BLaER1 treated with 17β-estradiol and CSF1 and Interleukin-3, amounts not matched to agents 10 nM and 100 nM (cell line): ENCODE data around the gene IL3RA.
A peak's percentile ranks its signal among the peaks of the same experiment; 100 is the strongest.
"Not testable (repeated sequence)": the region's sequence is repeated elsewhere in the genome, so short reads cannot be mapped to it uniquely, and the experiment has no call there.

Experiments used
- H3K27ac ChIP-seq, 11 experiments: shearing (Covaris generic); formaldehyde crosslinking; 2 replicates each; pipeline ENCODE4 v1.8.1; 2022
- H3K27me3 ChIP-seq, 11 experiments: shearing (Covaris generic); formaldehyde crosslinking; 2 replicates each; pipeline ENCODE4 v1.8.1; 2022
- H3K36me3 ChIP-seq, 11 experiments: shearing (Covaris generic); formaldehyde crosslinking; 2 replicates each; pipeline ENCODE4 v1.8.1; 2022
- H3K4me1 ChIP-seq, 10 experiments: shearing (Covaris generic); formaldehyde crosslinking; 2 replicates each; pipeline ENCODE4 v1.8.1; 2022
- H3K4me2 ChIP-seq, 11 experiments: shearing (Covaris generic); formaldehyde crosslinking; 2 replicates each; pipeline ENCODE4 v1.8.1; 2022
- H3K4me3 ChIP-seq, 10 experiments: shearing (Covaris generic); formaldehyde crosslinking; 2 replicates each; pipeline ENCODE4 v1.8.1; 2022
- H3K9ac ChIP-seq, 11 experiments: shearing (Covaris generic); formaldehyde crosslinking; 2 replicates each; pipeline ENCODE4 v1.8.1; 2022
- H3K9me3 ChIP-seq, 11 experiments: shearing (Covaris generic); formaldehyde crosslinking; replicated peaks in 1 of 11; 2 replicates each; pipeline ENCODE4 v1.8.1; 2022
- H4K20me1 ChIP-seq, 11 experiments: shearing (Covaris generic); formaldehyde crosslinking; 2 replicates each; pipeline ENCODE4 v1.8.1; 2022
- Cebpa-rat ChIP-seq, 11 experiments: shearing (Covaris generic); IDR thresholded peaks; 2 replicates each; pipeline ENCODE4 v1.8.1; 2022

The IL3RA gene

DNA sequence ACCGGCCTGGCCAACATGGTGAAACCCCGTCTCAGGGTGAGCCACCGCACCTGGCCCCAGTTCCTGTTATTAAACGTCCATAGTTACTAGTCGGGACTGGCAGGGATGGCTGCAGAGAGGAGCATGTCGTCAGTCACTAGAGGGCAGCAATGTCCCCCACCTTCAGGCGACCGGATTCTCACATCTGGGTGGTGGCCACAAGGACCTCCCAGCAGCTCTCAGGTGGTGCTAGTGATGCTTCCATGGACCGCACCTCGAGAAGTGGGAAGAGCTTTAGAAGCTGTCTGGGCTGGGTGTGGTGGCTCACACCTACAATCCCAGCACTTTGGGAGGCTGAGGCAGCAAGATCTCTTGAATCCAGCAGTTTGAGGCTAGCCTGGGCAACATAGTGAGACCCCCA, 13.3 kb upstream of the IL3RA start:
- no peak overlapping the region for H3K4me3 ChIP-seq
- no peaks in the 10 kb centered on the region for H3K36me3 ChIP-seq
- no peaks in the 10 kb centered on the region for H4K20me1 ChIP-seq
- H3K9me3 ChIP-seq = peaks cover 0 to 12% (median 0%) of the 10 kb centered on the region in 11 experiments; a peak in 5 of 22 replicates
- H3K9ac ChIP-seq = peak overlapping the region in 1 of 11 experiments; percentile 26; a peak in 1 of 22 replicates
- peak overlapping the region in 5 of 11 experiments; percentile 22 to 75 (median 50); a peak in 8 of 22 replicates for H3K27ac ChIP-seq
- TF ChIP-seq Cebpa-rat (IDR thresholded peaks at IDR 0.05) = no peak
- peak overlapping the region in 9 of 11 experiments; percentile 3 to 83 (median 71); a peak in 13 of 22 replicates for H3K4me2 ChIP-seq
- H3K4me1 ChIP-seq = peaks cover 33 to 70% (median 58%) of the 10 kb centered on the region in 10 experiments
- no peaks in the 10 kb centered on the region for H3K27me3 ChIP-seq

DNA sequence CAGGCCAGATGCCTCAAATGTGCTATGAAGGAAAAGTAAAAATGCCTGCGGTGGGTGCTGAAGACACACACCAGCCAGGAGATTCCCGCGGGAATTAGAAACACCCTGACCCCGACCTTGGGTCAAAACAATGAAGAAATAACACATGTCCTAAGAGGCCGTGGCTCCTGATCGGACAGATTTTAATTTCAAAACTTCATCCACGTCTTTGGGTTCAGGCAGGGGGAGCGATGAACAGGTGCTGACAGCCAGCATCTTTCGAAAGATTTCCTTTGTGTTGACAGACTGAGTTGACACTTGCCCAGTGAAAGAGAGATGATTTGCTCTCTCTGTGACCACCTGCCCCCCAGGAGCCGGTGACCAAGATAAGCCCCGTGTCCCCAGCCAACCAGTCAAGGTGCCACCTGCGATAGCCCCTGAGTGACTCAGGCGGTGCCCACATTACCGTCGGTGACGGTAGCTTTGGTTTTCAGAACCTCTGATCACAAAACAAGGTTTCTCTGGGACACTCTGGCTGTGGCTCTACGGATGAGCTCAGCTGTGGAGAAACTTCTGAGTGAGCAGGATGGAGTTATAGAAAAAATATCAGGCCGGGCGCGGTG, 11.0 kb upstream of the IL3RA start:
- Histone ChIP-seq H3K36me3 (no peaks in the 10 kb centered on the region), H3K9me3 (no peaks in the 10 kb centered on the region), H3K27ac (peak overlapping the region in 8 of 11 experiments; percentile 46 to 94 (median 68); a peak in 17 of 22 replicates), H3K27me3 (0 out of 22 replicates have a peak, but pooled peaks cover 0 to 5% (median 0%) of the 10 kb centered on the region in 11 experiments), H3K4me1 (peaks cover 37 to 91% (median 77%) of the 10 kb centered on the region in 10 experiments), H3K9ac (peak overlapping the region in 8 of 11 experiments; percentile 3 to 59 (median 30); a peak in 9 of 22 replicates), H4K20me1 (no peaks in the 10 kb centered on the region), H3K4me2 (peak overlapping the region in 9 of 11 experiments; percentile 16 to 64 (median 50); a peak in 17 of 22 replicates), H3K4me3 (no peak overlapping the region)
- peak in 4 of 11 experiments; percentile 51 to 74 (median 66); a peak in 7 of 22 replicates for TF ChIP-seq Cebpa-rat (IDR thresholded peaks at IDR 0.05)

DNA sequence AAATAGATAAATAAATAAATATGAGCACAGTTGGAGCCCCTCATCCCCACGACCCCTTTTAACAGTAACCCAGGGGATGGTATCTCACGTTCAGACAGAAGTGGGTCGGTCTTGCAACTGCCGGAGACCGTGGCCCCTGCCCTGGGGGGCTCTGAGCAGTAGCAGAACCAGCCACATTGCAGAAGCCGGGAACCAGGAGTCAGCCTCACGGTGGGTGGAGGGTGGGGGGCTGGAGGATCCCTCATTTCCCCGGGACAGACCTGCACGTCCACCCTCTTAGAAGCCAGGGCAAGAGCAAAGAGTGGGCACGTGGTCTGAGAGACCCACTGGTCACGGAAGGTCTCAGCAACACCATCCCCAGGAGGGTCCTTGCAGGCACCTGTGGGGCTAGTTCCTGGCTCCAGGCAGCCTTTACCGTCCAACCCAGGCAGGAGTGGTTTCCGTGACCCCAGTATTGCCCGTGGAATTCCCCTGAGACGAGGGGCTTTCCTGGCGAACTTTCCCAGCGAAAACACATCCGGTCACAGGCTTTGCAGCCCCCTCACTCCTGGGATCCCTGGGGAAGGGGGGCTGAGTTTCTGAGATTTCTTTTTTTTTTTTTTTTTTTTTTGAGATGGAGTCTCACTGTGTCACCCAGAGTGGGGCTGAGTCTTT, 8.8 kb upstream of the IL3RA start:
- Histone ChIP-seq H3K36me3 (no peaks in the 10 kb centered on the region), H3K27ac (peak overlapping the region in 8 of 11 experiments; percentile 1 to 96 (median 84); a peak in 14 of 22 replicates), H3K4me2 (peak overlapping the region in 10 of 11 experiments; percentile 1 to 83 (median 64); a peak in 18 of 22 replicates), H3K4me3 (no peak overlapping the region), H4K20me1 (no peaks in the 10 kb centered on the region), H3K27me3 (0 out of 22 replicates have a peak, but pooled peaks cover 0 to 5% (median 0%) of the 10 kb centered on the region in 11 experiments), H3K9ac (peak overlapping the region in 6 of 11 experiments; percentile 16 to 56 (median 26); a peak in 6 of 22 replicates), H3K4me1 (peaks cover 27 to 93% (median 78%) of the 10 kb centered on the region in 10 experiments), H3K9me3 (no peaks in the 10 kb centered on the region)
- no peak for TF ChIP-seq Cebpa-rat (IDR thresholded peaks at IDR 0.05)

DNA sequence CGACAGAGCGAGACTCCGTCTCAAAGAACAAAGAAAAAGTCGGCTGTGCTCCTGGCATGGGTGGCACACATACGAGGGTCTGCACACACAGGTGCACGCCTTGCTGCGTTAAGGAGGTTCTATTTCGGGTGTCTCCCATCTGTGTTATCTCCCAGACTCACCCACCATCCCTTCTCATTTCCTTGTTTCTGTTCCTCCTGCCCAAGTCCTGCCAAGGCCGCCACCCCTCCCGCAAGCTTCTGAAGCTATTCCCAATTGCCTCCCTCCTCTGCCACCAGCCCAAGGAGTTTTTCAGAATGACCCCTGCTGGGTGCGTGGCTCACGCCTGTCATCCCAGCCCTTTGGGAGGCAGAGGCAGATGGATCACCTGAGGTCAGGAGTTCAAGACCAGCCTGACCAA, 6.0 kb upstream of the IL3RA start:
- H3K4me2 ChIP-seq = peak overlapping the region; percentile 59 to 84 (median 79)
- no peaks in the 10 kb centered on the region for H3K36me3 ChIP-seq
- peaks cover 0 to 17% (median 0%) of the 10 kb centered on the region in 11 experiments; a peak in 5 of 22 replicates for H3K9me3 ChIP-seq
- 0 out of 22 replicates have a peak, but pooled peaks cover 0 to 5% (median 0%) of the 10 kb centered on the region in 11 experiments for H3K27me3 ChIP-seq
- H3K27ac ChIP-seq = peak overlapping the region; percentile 5 to 96 (median 92); a peak in 21 of 22 replicates
- H3K4me1 ChIP-seq = peaks cover 51 to 98% (median 88%) of the 10 kb centered on the region in 10 experiments
- peak overlapping the region in 8 of 10 experiments; percentile 8 to 48 (median 29); a peak in 11 of 20 replicates for H3K4me3 ChIP-seq
- H4K20me1 ChIP-seq = no peaks in the 10 kb centered on the region
- H3K9ac ChIP-seq = peak overlapping the region in 10 of 11 experiments; percentile 36 to 61 (median 54); a peak in 17 of 22 replicates
- no peak for TF ChIP-seq Cebpa-rat (IDR thresholded peaks at IDR 0.05)

DNA sequence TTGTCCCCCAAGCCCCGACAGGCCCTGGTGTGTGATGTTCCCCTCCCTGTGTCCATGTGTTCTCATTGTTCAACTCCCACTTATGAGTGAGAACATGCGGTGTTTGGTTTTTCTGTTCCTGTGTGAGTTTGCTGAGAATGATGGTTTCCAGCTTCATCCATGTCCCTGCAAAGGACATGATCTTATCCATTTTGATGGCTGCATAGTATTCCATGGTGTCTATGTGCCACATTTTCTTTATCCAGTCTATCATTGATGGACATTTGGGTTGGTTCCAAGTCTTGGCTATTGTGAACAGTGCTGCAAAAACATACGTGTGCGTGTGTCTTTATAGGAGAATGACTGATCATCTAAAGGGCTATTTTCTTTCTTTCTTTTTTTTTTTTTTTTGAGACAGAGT, 4.2 kb upstream of the IL3RA start:
- Histone ChIP-seq H3K4me1 (peaks cover 57 to 95% (median 85%) of the 10 kb centered on the region in 10 experiments), H3K27ac (peak overlapping the region in 10 of 11 experiments; percentile 84 to 96 (median 94); a peak in 16 of 22 replicates)

DNA sequence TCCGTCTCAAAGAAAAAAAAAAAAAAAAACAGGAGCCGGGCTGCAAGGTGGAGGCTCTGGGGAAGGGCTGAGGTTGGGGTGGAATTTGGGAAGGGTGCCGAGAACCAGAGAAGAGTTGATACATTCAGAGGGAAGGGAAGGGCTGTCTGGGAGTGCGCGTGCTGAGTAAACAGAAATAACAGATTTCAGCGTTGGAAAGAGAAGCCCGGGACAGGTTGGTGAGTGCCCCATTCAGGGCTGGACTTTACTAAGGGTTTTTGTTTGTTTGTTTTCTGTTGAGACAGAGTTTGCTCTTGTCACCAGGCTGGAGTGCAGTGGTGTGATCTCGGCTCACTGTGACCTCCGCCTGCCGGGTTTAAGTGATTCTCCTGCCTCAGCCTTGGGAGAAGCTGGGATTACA, 1.7 kb upstream of the IL3RA start:
- H3K27me3 ChIP-seq = no peaks in the 10 kb centered on the region
- H3K4me1 ChIP-seq = peaks cover 61 to 78% (median 74%) of the 10 kb centered on the region in 10 experiments
- TF ChIP-seq Cebpa-rat (IDR thresholded peaks at IDR 0.05) = no peak
- 0 out of 20 replicates have a peak overlapping the region, but pooled peaks of 1 of the 10 experiments have one; percentile 5 for H3K4me3 ChIP-seq
- peaks cover 0 to 16% (median 10%) of the 10 kb centered on the region in 11 experiments; a peak in 9 of 22 replicates for H4K20me1 ChIP-seq
- peak overlapping the region; percentile 70 to 90 (median 78); a peak in 20 of 22 replicates for H3K4me2 ChIP-seq
- peaks cover 11 to 42% (median 14%) of the 10 kb centered on the region in 11 experiments for H3K9me3 ChIP-seq
- peaks cover 0 to 27% (median 21%) of the 10 kb centered on the region in 11 experiments; a peak in 18 of 22 replicates for H3K36me3 ChIP-seq
- peak overlapping the region in 7 of 11 experiments; percentile 30 to 88 (median 39); a peak in 7 of 22 replicates for H3K9ac ChIP-seq
- H3K27ac ChIP-seq = peak overlapping the region; percentile 84 to 96 (median 93); a peak in 21 of 22 replicates

More for the DNA sequence above, 4.2 kb upstream of the IL3RA start:
- peak overlapping the region in 3 of 11 experiments; percentile 82 to 83 (median 83); a peak in 4 of 22 replicates for H3K4me2 ChIP-seq
- not testable (repeated sequence) for H4K20me1 ChIP-seq, H3K27me3 ChIP-seq, H3K4me3 ChIP-seq, H3K36me3 ChIP-seq
- peaks cover 0 to 22% (median 2%) of the 10 kb centered on the region in 11 experiments; a peak in 16 of 22 replicates for H3K9me3 ChIP-seq
- peak overlapping the region in 1 of 11 experiments; percentile 75; a peak in 2 of 22 replicates for H3K9ac ChIP-seq

DNA sequence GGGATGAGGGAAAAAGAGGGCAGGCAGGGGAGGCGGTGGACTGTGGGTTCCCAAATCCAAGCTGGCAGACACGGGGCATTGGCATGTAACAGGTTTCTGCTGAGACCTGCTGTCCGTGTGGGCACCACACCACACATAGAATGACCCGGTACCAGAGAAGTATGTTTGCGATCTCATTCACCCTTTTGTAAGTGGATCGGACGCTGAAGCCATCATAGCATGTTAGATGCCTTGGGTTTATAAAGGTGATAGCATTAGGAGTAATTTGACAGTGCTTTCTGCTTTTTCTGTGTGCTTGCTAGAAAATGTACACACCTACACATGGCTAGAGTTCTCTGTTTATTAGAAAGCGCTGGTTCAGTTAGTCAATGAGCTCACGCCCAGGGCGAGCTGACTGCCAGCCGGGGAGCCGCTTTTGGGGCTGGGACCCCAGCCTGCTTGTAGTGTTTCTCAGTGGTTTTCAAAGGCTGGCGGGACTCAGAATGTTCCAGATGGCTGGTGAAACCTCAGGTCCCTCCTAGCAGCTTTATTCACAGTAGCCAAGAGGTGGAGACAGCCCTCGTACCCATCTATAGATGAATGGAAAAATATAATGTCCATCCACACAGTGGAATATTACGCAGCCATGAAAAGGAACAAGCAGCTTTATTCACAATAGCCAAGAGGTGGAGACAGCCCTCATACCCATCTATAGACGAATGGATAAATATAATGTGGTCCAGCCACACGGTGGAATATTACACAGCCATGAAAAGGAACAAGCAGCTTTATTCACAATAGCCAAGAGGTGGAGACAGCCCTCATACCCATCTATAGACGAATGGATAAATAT, 579 bp downstream of the IL3RA start:
- peak overlapping the region; percentile 70 to 90 (median 82) for H3K4me2 ChIP-seq
- H3K27ac ChIP-seq = peak overlapping the region; percentile 84 to 96 (median 93)
- peaks cover 0 to 38% (median 18%) of the 10 kb centered on the region in 11 experiments; a peak in 15 of 22 replicates for H4K20me1 ChIP-seq
- H3K27me3 ChIP-seq = no peaks in the 10 kb centered on the region
- H3K4me1 ChIP-seq = peaks cover 39 to 67% (median 58%) of the 10 kb centered on the region in 10 experiments
- TF ChIP-seq Cebpa-rat (IDR thresholded peaks at IDR 0.05) = no peak
- peak overlapping the region; percentile 85 to 93 (median 88) for H3K9ac ChIP-seq
- H3K4me3 ChIP-seq = peak overlapping the region; percentile 59 to 82 (median 76)
- H3K9me3 ChIP-seq = peaks cover 11 to 57% (median 20%) of the 10 kb centered on the region in 11 experiments
- peaks cover 5 to 50% (median 44%) of the 10 kb centered on the region in 11 experiments; a peak in 21 of 22 replicates for H3K36me3 ChIP-seq
